ENCODE measurements around the gene PCK1.

DNA sequence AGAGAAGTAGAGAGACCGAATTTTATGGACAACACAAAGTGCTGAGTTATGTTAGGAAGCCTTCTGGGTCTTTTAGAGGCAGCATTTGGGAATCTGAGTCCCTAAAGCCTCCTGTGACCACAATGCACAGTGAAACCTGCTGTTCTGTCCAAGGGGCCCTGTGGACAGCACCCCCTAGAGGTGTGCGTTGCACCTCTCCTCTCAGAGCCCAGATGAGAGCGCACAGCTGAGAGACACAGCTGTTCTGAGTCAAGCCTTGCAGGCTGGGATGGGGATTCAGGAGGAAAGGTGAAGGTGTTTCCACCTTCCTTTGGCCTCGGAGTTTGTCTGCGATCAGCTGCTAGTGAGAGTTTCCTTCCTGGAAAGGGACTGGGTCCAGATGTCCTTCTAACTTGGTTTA lies 13.0 kb downstream of the PCK1 start:
- TF ChIP-seq, protein P1, sequence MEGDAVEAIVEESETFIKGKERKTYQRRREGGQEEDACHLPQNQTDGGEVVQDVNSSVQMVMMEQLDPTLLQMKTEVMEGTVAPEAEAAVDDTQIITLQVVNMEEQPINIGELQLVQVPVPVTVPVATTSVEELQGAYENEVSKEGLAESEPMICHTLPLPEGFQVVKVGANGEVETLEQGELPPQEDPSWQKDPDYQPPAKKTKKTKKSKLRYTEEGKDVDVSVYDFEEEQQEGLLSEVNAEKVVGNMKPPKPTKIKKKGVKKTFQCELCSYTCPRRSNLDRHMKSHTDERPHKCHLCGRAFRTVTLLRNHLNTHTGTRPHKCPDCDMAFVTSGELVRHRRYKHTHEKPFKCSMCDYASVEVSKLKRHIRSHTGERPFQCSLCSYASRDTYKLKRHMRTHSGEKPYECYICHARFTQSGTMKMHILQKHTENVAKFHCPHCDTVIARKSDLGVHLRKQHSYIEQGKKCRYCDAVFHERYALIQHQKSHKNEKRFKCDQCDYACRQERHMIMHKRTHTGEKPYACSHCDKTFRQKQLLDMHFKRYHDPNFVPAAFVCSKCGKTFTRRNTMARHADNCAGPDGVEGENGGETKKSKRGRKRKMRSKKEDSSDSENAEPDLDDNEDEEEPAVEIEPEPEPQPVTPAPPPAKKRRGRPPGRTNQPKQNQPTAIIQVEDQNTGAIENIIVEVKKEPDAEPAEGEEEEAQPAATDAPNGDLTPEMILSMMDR (conservative IDR thresholded peaks at IDR 0.05 in 1 of 2, IDR thresholded peaks at IDR 0.05 in 1 of 2; ENCODE audit: extremely low read depth in 1 of 2, insufficient read depth in 1 of 2, low read depth in 1 of 2, low read length in 2 of 2), result peak in 1 of 2 donors; percentile 28
- TF ChIP-seq EZH2 (IDR thresholded peaks at IDR 0.05; ENCODE audit: borderline replicate concordance, low read length), result no peak
